Heart right ventricle (tissue), 16 donors: ENCODE measurements around the gene CTBP1. TPM values are rescaled to one million over a fixed set of nuclear protein-coding genes. Genes with fewer than 3 reads are reported as not detected.

Source experiments
- ATAC-seq, 8 donors: fragments of 200-7000 bp; cut with Tn5 transposase; one replicate each; pipeline ENCODE4 v1.9.1; 2020; ENCODE audit warnings: mild to moderate bottlenecking in 8 of 8, moderate library complexity in 8 of 8, moderate number of reproducible peaks in 1 of 8
- DNase-seq, 2 donors: peaks; one replicate each; pipeline ENCODE4 v3.0.0-alpha.2; 2020
- H3K27ac ChIP-seq, 10 donors: fragments of 200-600 bp; sonication (generic) in 2 of 10; one replicate each; pipeline versions ENCODE4 v1.5.0 to v1.8.0; 2020 to 2022; ENCODE audit warnings: mild to moderate bottlenecking in 3 of 10
- H3K27me3 ChIP-seq, 7 donors: fragments of 200-600 bp; one replicate each; pipeline ENCODE4 v1.8.0; 2021 to 2022; ENCODE audit warnings: mild to moderate bottlenecking in 2 of 7
- H3K36me3 ChIP-seq, 9 donors: fragments of 200-600 bp; sonication (generic) in 1 of 9; one replicate each; pipeline versions ENCODE4 v1.5.0 to v1.8.0; 2020 to 2022; ENCODE audit warnings: mild to moderate bottlenecking in 2 of 9
- H3K4me1 ChIP-seq, 9 donors: fragments of 200-600 bp; sonication (generic) in 1 of 9; one replicate each; pipeline versions ENCODE4 v1.5.0 to v1.8.0; 2020 to 2022; ENCODE audit warnings: mild to moderate bottlenecking in 4 of 9
- H3K4me3 ChIP-seq, 10 donors: fragments of 200-600 bp; sonication (generic) in 2 of 10; one replicate each; pipeline versions ENCODE4 v1.5.0 to v1.8.0; 2020 to 2022; ENCODE audit warnings: mild to moderate bottlenecking in 7 of 10, moderate library complexity in 2 of 10
- H3K9me3 ChIP-seq, 11 donors: fragments of 200-600 bp in 10 of 11; sonication (generic) in 2 of 11; one replicate each; pipeline versions ENCODE4 v1.5.0 to v1.8.0; 2013 to 2022; ENCODE audit warnings: mild to moderate bottlenecking in 2 of 11, control low read depth in 1 of 11, moderate library complexity in 1 of 11
- WGBS, 2 donors: extraction: QIAGEN DNeasy Blood & Tissue Kit; methylation state at CpG; one replicate each; pipeline ENCODE4 v1.1.7; 2013; ENCODE audit warnings: inconsistent platforms in 1 of 2; 5-methylcytosine and 5-hydroxymethylcytosine counted together
- intact Hi-C, 10 donors: fragments of 100-400 bp; cut with DNase I; formaldehyde crosslinking; loops; one replicate each; pipeline versions ENCODE4 v1.11.1 to v1.14.2; 2022
- polyA plus RNA-seq, 2 donors: library from polyadenylated mRNA; stranded (reverse); fragments of 200-250 nt; gene quantifications; one replicate each; pipeline ENCODE4 v1.2.3, GENCODE V29; 2013
- total RNA-seq, 10 donors: library from RNA; stranded (reverse); fragmentation: NEBNext Ultra II Directional in 3 of 10; extraction: Animal tissue kit (Norgen Biotek cat#: 25700) in 3 of 10; gene quantifications; one replicate each; pipeline versions ENCODE4 v1.2.1 to v1.2.4, GENCODE V29; 2021 to 2023
- TF ChIP-seq, protein P1 (sequence below), 9 donors: fragments of 200-600 bp; sonication (generic) in 2 of 9; IDR thresholded peaks; one replicate each; pipeline versions ENCODE4 v1.5.0 to v1.8.0; 2021 to 2022; ENCODE audit warnings: antibody characterized with exemption in 9 of 9, mild to moderate bottlenecking in 5 of 9, moderate library complexity in 1 of 9
- donor health status: Arrhythmogenic right ventricular cardiomyopathy.
- donor health status: ischemic (EF 13 %, LVEDD 7.1; RV severe dilation, severe dysfunction).
- donor health status: healthy with polysubstance abuse.
- donor health status: DM: no; HTN: yes; CAD: no.
- donor health status: DM: no; HTN: no; CAD: no.
- donor health status: ischemic (EF 25% LVEDD 6.9; RV normal size, moderate dysfunction).
- donor health status: ischemic (EF 25% LVEDD 5.7; RV mildly dilated, moderate dysfunction).
- donor health status: healthy.
- donor health status: DM: yes; HTN: yes; CAD: no.
- donor health status: Ischemic cardiomyopathy.
- donor health status: ischemic (EF 35%, LVEDD 5.7; RV mildly dilated, moderate dysfunction).
- donor health status: nonischemic (EF 11% LVEDD 7.7; RV severe dilation, severe dysfunction).
- donor health status: DM: yes; HTN: yes; CAD: no.
- donor health status: PGD.
- donor health status: ischemic (EF 29% LVEDD 5.4; RV normal size, mild dysfunction).
- donor health status: nonischemic (EF 23%, LVEDD 6.1; RV moderate dilation, normal function).

CTBP1 gene
- total and polyA plus RNA-seq, 12 donors: 98.6 to 132 (median 121) TPM

DNA sequence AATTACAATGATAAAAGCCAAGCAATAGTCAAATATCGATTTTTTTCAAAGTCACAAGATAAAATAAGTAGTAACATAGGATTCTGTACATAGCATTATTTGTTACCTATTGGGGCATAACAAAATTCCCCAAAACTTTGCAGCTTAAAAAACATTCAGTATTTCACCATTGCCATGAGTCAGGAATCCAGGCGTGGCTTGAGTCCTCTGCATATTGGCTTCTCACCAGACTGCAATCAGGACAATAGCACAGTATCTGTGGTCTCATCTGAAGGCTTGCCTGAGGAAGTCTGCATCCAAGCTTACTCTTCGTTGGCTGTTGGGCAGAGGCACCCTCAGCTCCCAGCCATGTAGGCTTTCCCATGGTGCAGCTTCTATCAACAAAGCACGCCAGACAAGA, 6.2 kb upstream of the CTBP1 start:
- Histone ChIP-seq H3K27ac (no peak overlapping the region), H3K4me3 (no peak overlapping the region), H3K4me1 (peaks cover 10 to 19% (median 12%) of the 10 kb centered on the region in 9 donors), H3K9me3 (peaks cover 0 to 54% (median 0%) of the 10 kb centered on the region in 11 donors), H3K27me3 (no peaks in the 10 kb centered on the region), H3K36me3 (peaks cover 0 to 13% (median 0%) of the 10 kb centered on the region in 9 donors)
- TF ChIP-seq, protein P1, sequence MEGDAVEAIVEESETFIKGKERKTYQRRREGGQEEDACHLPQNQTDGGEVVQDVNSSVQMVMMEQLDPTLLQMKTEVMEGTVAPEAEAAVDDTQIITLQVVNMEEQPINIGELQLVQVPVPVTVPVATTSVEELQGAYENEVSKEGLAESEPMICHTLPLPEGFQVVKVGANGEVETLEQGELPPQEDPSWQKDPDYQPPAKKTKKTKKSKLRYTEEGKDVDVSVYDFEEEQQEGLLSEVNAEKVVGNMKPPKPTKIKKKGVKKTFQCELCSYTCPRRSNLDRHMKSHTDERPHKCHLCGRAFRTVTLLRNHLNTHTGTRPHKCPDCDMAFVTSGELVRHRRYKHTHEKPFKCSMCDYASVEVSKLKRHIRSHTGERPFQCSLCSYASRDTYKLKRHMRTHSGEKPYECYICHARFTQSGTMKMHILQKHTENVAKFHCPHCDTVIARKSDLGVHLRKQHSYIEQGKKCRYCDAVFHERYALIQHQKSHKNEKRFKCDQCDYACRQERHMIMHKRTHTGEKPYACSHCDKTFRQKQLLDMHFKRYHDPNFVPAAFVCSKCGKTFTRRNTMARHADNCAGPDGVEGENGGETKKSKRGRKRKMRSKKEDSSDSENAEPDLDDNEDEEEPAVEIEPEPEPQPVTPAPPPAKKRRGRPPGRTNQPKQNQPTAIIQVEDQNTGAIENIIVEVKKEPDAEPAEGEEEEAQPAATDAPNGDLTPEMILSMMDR (IDR thresholded peaks at IDR 0.05): no peak
- ATAC-seq (no peak), DNase-seq (no peak)
- intact Hi-C loops: loop anchor here in 1 of 10 donors (10.0 kb wide), 1 partner anchor 100 kb away; no protein-coding TSS in a partner anchor
- 97% methylated on average over 4 of the region's 4 CpGs for WGBS, 2 donors

DNA sequence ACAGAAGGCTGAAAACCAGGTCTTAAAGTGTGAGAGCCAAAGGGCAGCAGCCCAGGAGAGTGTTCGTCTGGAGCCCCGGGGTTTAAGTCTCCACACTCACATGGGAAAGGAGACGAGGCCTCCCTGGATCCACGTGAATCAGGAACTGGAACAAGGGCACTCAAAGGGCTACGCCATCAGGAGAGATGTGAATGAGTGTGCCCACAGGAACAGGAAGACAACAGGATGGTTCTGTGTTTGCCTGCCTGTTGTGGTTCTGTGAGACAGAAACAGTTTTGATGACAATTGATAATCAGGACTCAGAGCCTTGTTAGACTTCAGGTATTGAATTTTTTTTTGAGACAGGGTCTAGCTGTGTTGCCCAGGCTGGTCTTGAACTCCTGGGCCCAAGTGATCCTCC, 4.9 kb upstream of the CTBP1 start:
- H3K27ac ChIP-seq: peak overlapping the region in 1 of 10 donors; percentile 8
- 95 to 98% methylated on average over 5 of the region's 5 CpGs for WGBS, 2 donors
- DNase-seq (no peak), ATAC-seq (no peak)
- TF ChIP-seq, protein P1 (IDR thresholded peaks at IDR 0.05): no peak
- no peaks in the 10 kb centered on the region for H3K27me3 ChIP-seq
- H3K9me3 ChIP-seq: peaks cover 0 to 54% (median 0%) of the 10 kb centered on the region in 11 donors
- no peak overlapping the region for H3K4me3 ChIP-seq
- H3K36me3 ChIP-seq: peaks cover 0 to 13% (median 0%) of the 10 kb centered on the region in 9 donors
- peaks cover 12 to 25% (median 18%) of the 10 kb centered on the region in 9 donors for H3K4me1 ChIP-seq
- intact Hi-C loops: loop anchor here in 4 of 10 donors (5.0 to 10.0 kb wide), 4 partner anchors 33 to 101 kb away; partner anchors contain the start of genes MAEA (in 1 of the 4) and UVSSA (in 1 of the 4)

DNA sequence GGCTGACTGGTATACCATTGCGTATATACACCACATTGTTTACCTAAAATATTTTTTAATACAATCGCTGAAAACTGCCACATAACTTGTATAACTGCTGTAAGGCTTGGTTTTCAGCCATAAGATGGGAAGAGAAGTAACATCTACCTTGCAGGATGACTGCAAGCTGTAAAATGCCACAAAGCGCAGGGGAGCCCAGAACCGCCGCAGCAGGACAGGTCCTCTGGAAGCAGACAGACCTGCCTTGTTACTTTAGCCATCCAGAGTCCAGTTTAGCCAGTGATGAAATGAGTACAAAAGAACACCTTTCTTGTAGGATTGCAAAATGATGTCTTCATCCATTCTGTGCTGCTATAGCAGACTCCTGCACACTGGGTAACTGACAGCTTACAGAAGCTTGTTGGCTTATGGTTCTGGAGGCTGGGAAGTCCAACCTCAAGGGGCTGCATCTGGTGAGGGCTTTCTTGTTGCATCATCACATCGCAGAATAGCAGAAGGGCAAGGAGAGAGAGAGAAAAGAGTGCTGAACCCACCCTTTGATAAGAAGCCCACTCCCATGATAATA, 4.1 kb upstream of the CTBP1 start:
- DNase-seq (no peak), ATAC-seq (no peak)
- Histone ChIP-seq H3K27ac (no peak overlapping the region), H3K27me3 (no peaks in the 10 kb centered on the region), H3K36me3 (peaks cover 0 to 13% (median 0%) of the 10 kb centered on the region in 9 donors), H3K4me3 (no peak overlapping the region), H3K9me3 (peaks cover 0 to 48% (median 0%) of the 10 kb centered on the region in 11 donors), H3K4me1 (peaks cover 12 to 25% (median 18%) of the 10 kb centered on the region in 9 donors)
- intact Hi-C loops: loop anchor here in 4 of 10 donors (5.0 to 10.0 kb wide), 4 partner anchors 34 to 102 kb away; partner anchors contain the start of genes MAEA (in 1 of the 4) and UVSSA (in 1 of the 4)
- TF ChIP-seq, protein P1 (IDR thresholded peaks at IDR 0.05): no peak
- 96 to 97% methylated on average over 6 of the region's 6 CpGs for WGBS, 2 donors

DNA sequence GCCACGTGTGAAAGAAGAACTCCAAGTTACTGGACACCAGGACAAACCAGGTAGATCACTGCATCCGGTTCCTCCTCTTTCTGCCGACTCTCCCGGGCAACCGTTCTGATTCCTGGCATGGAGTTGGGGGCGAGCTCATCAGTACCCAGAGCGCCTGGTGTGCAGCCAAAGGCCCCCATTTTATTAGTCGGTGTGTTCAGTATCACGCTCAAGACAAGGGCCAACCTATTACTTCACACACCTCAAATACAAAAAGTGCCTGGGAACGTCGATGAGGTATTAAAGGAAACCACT, 2.8 kb upstream of the CTBP1 start:
- DNase-seq: no peak
- Histone ChIP-seq H3K9me3 (peaks cover 0 to 36% (median 0%) of the 10 kb centered on the region in 11 donors), H3K27me3 (no peaks in the 10 kb centered on the region), H3K4me1 (peaks cover 19 to 35% (median 26%) of the 10 kb centered on the region in 9 donors), H3K27ac (no peak overlapping the region), H3K4me3 (no peak overlapping the region), H3K36me3 (peaks cover 0 to 13% (median 0%) of the 10 kb centered on the region in 9 donors)
- intact Hi-C loops: loop anchor here in 5 of 10 donors (2.0 to 10.0 kb wide), 5 partner anchors 36 to 103 kb away; partner anchors contain the start of genes MAEA (in 1 of the 5) and UVSSA (in 1 of the 5)
- ATAC-seq: no peak
- WGBS, 2 donors: 96 to 98% methylated on average over 11 of the region's 11 CpGs
- TF ChIP-seq, protein P1 (IDR thresholded peaks at IDR 0.05): no peak
